H1 (cell line): Measurements from ENCODE around the gene CPPED1. TPM values are rescaled to one million over a fixed set of nuclear protein-coding genes. Genes with fewer than 3 reads are reported as not detected.

ENCODE experiments used
- CTCF ChIA-PET: fragments of 300-600 bp; sonication (Branson Sonifier 250); formaldehyde crosslinking; loops from one replicate; lab custom pipeline; 2021; ENCODE audit not compliant: partially characterized antibody; lab: Charles Lee
- POLR2A ChIA-PET: fragments of 300-600 bp; sonication (Branson Sonifier 250); formaldehyde crosslinking; loops from one replicate; lab custom pipeline; 2021; ENCODE audit warnings: inconsistent platforms; ENCODE audit not compliant: partially characterized antibody; lab: Charles Lee
- DNase-seq, 2 experiments: peaks; one replicate each; pipeline versions ENCODE4 v3.0.0 to v3.0.0-alpha.2; 2010 to 2022; ENCODE audit warnings: low spot score in 2 of 2, low read depth in 1 of 2, mixed read lengths in 1 of 2
- FAIRE-seq: peaks from 2 replicates; lab custom pipeline; 2011; peaks lifted over from hg19 to GRCh38; lab: Jason Lieb, UNC
- H2AFZ ChIP-seq: 2 replicates; pipeline ENCODE4 v1.8.1; 2012; ENCODE audit warnings: low read length, inconsistent platforms
- H2AK5ac ChIP-seq: 2 replicates; pipeline ENCODE4 v1.6.1; 2013; ENCODE audit warnings: low read depth, low read length
- H2BK120ac ChIP-seq: replicated peaks from 2 replicates; pipeline ENCODE3; 2013; ENCODE audit warnings: low read depth, low read length, inconsistent platforms
- H2BK12ac ChIP-seq: 2 replicates; pipeline ENCODE4 v1.6.1; 2013; ENCODE audit warnings: low read depth, low read length
- H2BK15ac ChIP-seq: 2 replicates; pipeline ENCODE4 v1.6.1; 2013; ENCODE audit warnings: low read length
- H2BK20ac ChIP-seq: 2 replicates; pipeline ENCODE4 v1.6.1; 2013; ENCODE audit warnings: low read length
- H2BK5ac ChIP-seq: 2 replicates; pipeline ENCODE4 v1.6.1; 2013; ENCODE audit warnings: low read depth, low read length
- H3K14ac ChIP-seq: 2 replicates; pipeline ENCODE4 v1.6.1; 2013; ENCODE audit warnings: inconsistent platforms; ENCODE audit not compliant: insufficient read length
- H3K18ac ChIP-seq: 2 replicates; pipeline ENCODE4 v1.6.1; 2013; ENCODE audit warnings: low read length; ENCODE audit errors: extremely low read depth
- H3K23ac ChIP-seq: 2 replicates; pipeline ENCODE4 v1.6.1; 2013; ENCODE audit warnings: inconsistent platforms; ENCODE audit not compliant: insufficient read length
- H3K23me2 ChIP-seq: 2 replicates; pipeline ENCODE4 v1.6.1; 2013; ENCODE audit warnings: low read depth, low read length
- H3K27ac ChIP-seq: 2 replicates; pipeline ENCODE4 v1.6.1; 2011; ENCODE audit warnings: low read depth, low read length, inconsistent platforms
- H3K27me3 ChIP-seq, 4 experiments: replicated peaks in 1 of 4; 1 replicate in 1 of 4; 2 replicates in 3 of 4; pipeline versions ENCODE4 v1.6.1 to v1.8.1; 2011 to 2013; ENCODE audit warnings: low read length in 3 of 4, mild to moderate bottlenecking in 3 of 4, inconsistent platforms in 2 of 4, mixed read lengths in 2 of 4, moderate library complexity in 1 of 4; ENCODE audit not compliant: control insufficient read depth in 3 of 4, insufficient read depth in 3 of 4; ENCODE audit errors: extremely low read depth in 1 of 4
- H3K36me3 ChIP-seq, 4 experiments: 2 replicates each; pipeline versions ENCODE4 v1.6.1 to v1.8.1; 2011 to 2013; ENCODE audit warnings: mild to moderate bottlenecking in 4 of 4, low read length in 3 of 4, moderate library complexity in 2 of 4, control low read depth in 1 of 4, inconsistent platforms in 1 of 4; ENCODE audit not compliant: insufficient read depth in 4 of 4, control insufficient read depth in 2 of 4
- H3K4ac ChIP-seq: replicated peaks from 2 replicates; pipeline ENCODE3; 2013; ENCODE audit warnings: low read length, low read depth, mixed read lengths, inconsistent platforms; ENCODE audit not compliant: insufficient read length
- H3K4me1 ChIP-seq, 4 experiments: replicated peaks in 1 of 4; 1 replicate in 1 of 4; 2 replicates in 3 of 4; pipeline versions ENCODE4 v1.6.1 to v1.8.1; 2011 to 2013; ENCODE audit warnings: low read length in 3 of 4, inconsistent platforms in 2 of 4, mixed read lengths in 1 of 4; ENCODE audit not compliant: insufficient read depth in 4 of 4, control insufficient read depth in 3 of 4
- H3K4me2 ChIP-seq, 2 experiments: 2 replicates each; pipeline versions ENCODE4 v1.6.1 to v1.8.1; 2011 to 2013; ENCODE audit warnings: low read depth in 2 of 2, low read length in 2 of 2, control low read depth in 1 of 2, inconsistent platforms in 1 of 2, mild to moderate bottlenecking in 1 of 2; ENCODE audit not compliant: insufficient read depth in 1 of 2
- H3K4me3 ChIP-seq, 4 experiments: fragments of 200-600, 300-600 bp in 1 of 4; sonication (generic), shearing (Covaris generic), sonication (Bioruptor Twin) in 1 of 4; 2 replicates each; pipeline versions ENCODE4 v1.5.1 to v1.8.1; 2011 to 2016; ENCODE audit warnings: low read length in 4 of 4, low read depth in 3 of 4, control low read depth in 2 of 4, inconsistent platforms in 2 of 4, mild to moderate bottlenecking in 2 of 4, mixed read lengths in 1 of 4, moderate library complexity in 1 of 4; ENCODE audit not compliant: insufficient read depth in 2 of 4; ENCODE audit errors: extremely low read depth in 1 of 4
- H3K56ac ChIP-seq: replicated peaks from 2 replicates; pipeline ENCODE3; 2013; ENCODE audit warnings: low read depth, mild to moderate bottlenecking, mixed read lengths, low read length, inconsistent platforms; ENCODE audit not compliant: insufficient read length
- H3K79me1 ChIP-seq: 2 replicates; pipeline ENCODE4 v1.6.1; 2013; ENCODE audit warnings: low read depth, low read length, control low read depth
- H3K79me2 ChIP-seq, 2 experiments: 2 replicates each; pipeline versions ENCODE4 v1.6.1 to v1.8.1; 2012 to 2013; ENCODE audit warnings: low read length in 2 of 2, mild to moderate bottlenecking in 2 of 2, inconsistent platforms in 1 of 2; ENCODE audit not compliant: insufficient read depth in 2 of 2, control insufficient read depth in 1 of 2
- H3K9ac ChIP-seq, 4 experiments: replicated peaks in 1 of 4; 1 replicate in 1 of 4; 2 replicates in 3 of 4; pipeline versions ENCODE4 v1.6.1 to v1.8.1; 2011 to 2013; ENCODE audit warnings: low read depth in 3 of 4, low read length in 3 of 4, control low read depth in 2 of 4, mild to moderate bottlenecking in 2 of 4, moderate library complexity in 2 of 4, inconsistent platforms in 1 of 4; ENCODE audit errors: extremely low read depth in 1 of 4
- H3K9me3 ChIP-seq, 2 experiments: 2 replicates each; pipeline versions ENCODE4 v1.6.1 to v1.8.1; 2012 to 2013; ENCODE audit warnings: mild to moderate bottlenecking in 2 of 2, moderate library complexity in 2 of 2, control low read depth in 1 of 2, inconsistent platforms in 1 of 2, low read depth in 1 of 2, low read length in 1 of 2, mixed read lengths in 1 of 2; ENCODE audit not compliant: insufficient read depth in 2 of 2
- H4K20me1 ChIP-seq, 2 experiments: replicated peaks in 1 of 2; 2 replicates each; pipeline versions ENCODE3 to v1.8.1; 2011 to 2013; ENCODE audit warnings: inconsistent platforms in 2 of 2, low read length in 2 of 2, mild to moderate bottlenecking in 1 of 2; ENCODE audit not compliant: insufficient read depth in 2 of 2, control insufficient read depth in 1 of 2
- H4K5ac ChIP-seq: 2 replicates; pipeline ENCODE4 v1.6.1; 2013; ENCODE audit warnings: low read length, low read depth, mixed read lengths, inconsistent platforms; ENCODE audit not compliant: insufficient read length
- H4K8ac ChIP-seq: 2 replicates; pipeline ENCODE4 v1.8.0; 2013; ENCODE audit warnings: mild to moderate bottlenecking, moderate library complexity, low read length, inconsistent platforms; ENCODE audit not compliant: insufficient read depth; ENCODE audit errors: extremely low read depth
- H4K91ac ChIP-seq: replicated peaks from 2 replicates; pipeline ENCODE3; 2013; ENCODE audit warnings: low read length, mixed read lengths, inconsistent platforms; ENCODE audit not compliant: insufficient read length
- CEBPB ChIP-seq: IDR thresholded peaks from 2 replicates; pipeline ENCODE4 v1.6.1; 2012; ENCODE audit warnings: low read depth, low read length
- GABPA ChIP-seq: IDR thresholded peaks from 2 replicates; pipeline ENCODE4 v1.6.1; 2011; ENCODE audit warnings: mild to moderate bottlenecking, low read length, moderate library complexity, borderline replicate concordance; ENCODE audit not compliant: insufficient read depth
- HDAC2 ChIP-seq, 2 experiments: fragments of 300-600 bp in 1 of 2; sonication (generic) in 1 of 2; IDR thresholded peaks; 2 replicates each; pipeline ENCODE4 v1.6.1; 2011 to 2012; ENCODE audit warnings: low read depth in 2 of 2, low read length in 2 of 2, mild to moderate bottlenecking in 2 of 2, moderate library complexity in 2 of 2, borderline replicate concordance in 1 of 2, inconsistent platforms in 1 of 2
- WGBS, 2 experiments: shearing (Covaris generic) in 1 of 2; methylation state at CpG; one replicate each; pipeline versions ENCODE4 v1.1.6 to v1.1.7; 2013 to 2015; ENCODE audit warnings: low lambda C conversion rate in 2 of 2, mixed read lengths in 2 of 2, inconsistent platforms in 1 of 2, low coverage in 1 of 2, missing lambda C conversion rate in 1 of 2; ENCODE audit not compliant: insufficient replicate concordance in 2 of 2, insufficient coverage in 1 of 2, insufficient read length in 1 of 2; ENCODE audit errors: extremely low coverage in 1 of 2, missing lambda C conversion rate in 1 of 2; 5-methylcytosine and 5-hydroxymethylcytosine counted together
- polyA plus RNA-seq, 7 experiments: library from polyadenylated mRNA; depleted of rRNA in 3 of 7; stranded (reverse) in 5 of 7; unstranded in 2 of 7; fragments of >200 nt in 5 of 7; fragments of 200-250 nt in 2 of 7; gene quantifications; 1 replicate in 5 of 7; 2 replicates in 1 of 7; 4 replicates in 1 of 7; pipeline versions ENCODE4 v1.2.1 to v1.2.3, GENCODE V29; 2011 to 2013; ENCODE audit warnings: missing spikeins in 2 of 7, mixed read lengths in 2 of 7
- total RNA-seq: library from RNA; stranded (reverse); fragmentation: NEBNext Ultra II Directional; extraction: Animal tissue kit (Norgen Biotek cat#: 25700); gene quantifications from 2 replicates; pipeline ENCODE4 v1.2.1, GENCODE V29; 2021

The CPPED1 gene
- total and polyA plus RNA-seq, 2 of the 8 experiments (the other 6 are each of a cell fraction or from before 2014, with no cell fraction given) = 3.5 to 11.2 TPM

- Histone ChIP-seq H2BK20ac (no peak overlapping the region), H3K79me1 (no peaks in the 10 kb centered on the region), H3K9me3 (no peaks in the 10 kb centered on the region), H3K4me1 (no peaks in the 10 kb centered on the region), H2BK5ac (no peak overlapping the region), H3K4ac (no peak overlapping the region), H3K79me2 (no peaks in the 10 kb centered on the region), H2BK12ac (no peak overlapping the region), H3K4me2 (no peak overlapping the region), H2AFZ (no peak overlapping the region), H2AK5ac (no peak overlapping the region), H3K36me3 (no peaks in the 10 kb centered on the region), H3K27ac (no peak overlapping the region), H4K91ac (no peak overlapping the region), H3K27me3 (no peaks in the 10 kb centered on the region), H4K5ac (no peak overlapping the region), H3K23ac (no peak overlapping the region), H2BK120ac (no peak overlapping the region), H4K8ac (no peak overlapping the region), H3K9ac (no peak overlapping the region), H3K18ac (no peak overlapping the region), H3K14ac (no peak overlapping the region), H3K23me2 (no peaks in the 10 kb centered on the region), H4K20me1 (no peaks in the 10 kb centered on the region), H3K56ac (no peak overlapping the region), H3K4me3 (no peak overlapping the region), H2BK15ac (no peak overlapping the region)
- 80% methylated on average over 2 of the region's 2 CpGs; no CpG with 5 or more reads in 1 of the 2 experiments for WGBS, 2 experiments
- no peak for DNase-seq
- TF ChIP-seq HDAC2 (IDR thresholded peaks at IDR 0.05; ENCODE audit: borderline replicate concordance in 1 of 2, low read depth in 2 of 2, low read length in 2 of 2) (no peak), CEBPB (no peak), GABPA (no peak)
- POLR2A ChIA-PET = no interaction called here
- CTCF ChIA-PET = no interaction called here
- no peak for FAIRE-seq
These were observed 46.5 kb upstream of the CPPED1 start for GRCh38 chr16:12850186-12850585.
